Neural progenitor cell (in vitro differentiated cells): ENCODE measurements around the gene CPNE1.

ENCODE experiments used
- CTCF ChIP-seq: fragments of 200-600 bp; sonication (generic); IDR thresholded peaks from 2 replicates; pipeline ENCODE4 v1.5.1; 2017; ENCODE audit warnings: antibody characterized with exemption, mild to moderate bottlenecking
- EZH2 ChIP-seq: fragments of 200-600 bp; sonication (generic); IDR thresholded peaks from 2 replicates; pipeline ENCODE4 v1.6.1; 2017; ENCODE audit warnings: antibody characterized with exemption, mild to moderate bottlenecking, moderate library complexity

GRCh38 chr20:35664466-35665206 lies at the start of gene CPNE1, which contains the start of gene RBM12:
- TF ChIP-seq CTCF (no peak), EZH2 (no peak)
